Tibial nerve (tissue), 4 donors: ENCODE results near the gene FKBP6.
"Not testable (repeated sequence)": the region's sequence is repeated elsewhere in the genome, so short reads cannot be mapped to it uniquely, and the experiment has no call there.

ENCODE experiments used
- EP300 ChIP-seq, 2 donors: sonication (generic); formaldehyde crosslinking; IDR thresholded peaks; one replicate each; pipeline ENCODE4 v1.6.1; 2017; ENCODE audit warnings: antibody characterized with exemption in 2 of 2, mild to moderate bottlenecking in 1 of 2
- TF ChIP-seq, protein P1 (sequence below), 5 experiments: fragments of 200-600 bp in 3 of 5; fragments of 450-650 bp in 2 of 5; sonication (generic) in 3 of 5; IDR thresholded peaks; one replicate each; pipeline ENCODE4 v1.5.1; 2016 to 2019; ENCODE audit warnings: antibody characterized with exemption in 5 of 5, mild to moderate bottlenecking in 3 of 5, moderate library complexity in 2 of 5

DNA sequence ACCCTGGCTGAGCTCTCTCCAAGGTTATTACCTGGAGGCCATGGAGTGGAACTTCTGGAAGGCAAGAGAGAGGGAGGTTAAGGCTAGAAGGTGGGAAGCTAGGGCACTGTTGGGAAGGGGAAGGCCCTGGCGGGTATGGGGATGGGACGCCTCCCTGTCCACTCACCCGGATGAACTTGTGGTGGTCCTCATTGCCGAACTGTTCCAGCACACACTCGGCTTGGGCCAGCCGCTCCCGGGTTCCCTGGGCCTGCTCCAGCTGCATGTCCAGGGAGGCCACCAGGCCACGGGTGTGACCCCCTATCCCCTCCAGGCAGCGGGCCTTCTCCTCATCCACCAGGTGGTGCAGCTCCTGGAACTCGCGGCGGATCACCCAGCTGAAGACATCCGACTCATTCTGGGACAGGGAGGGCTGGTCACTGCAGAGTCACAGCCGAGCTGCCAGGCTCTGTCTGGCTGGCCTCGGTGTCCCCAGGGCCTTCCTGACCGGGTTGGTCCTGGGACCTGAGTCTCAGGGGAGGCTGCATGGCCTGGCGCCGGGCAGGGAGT is 9.2 kb upstream of the FKBP6 start:
- TF ChIP-seq, protein P1, sequence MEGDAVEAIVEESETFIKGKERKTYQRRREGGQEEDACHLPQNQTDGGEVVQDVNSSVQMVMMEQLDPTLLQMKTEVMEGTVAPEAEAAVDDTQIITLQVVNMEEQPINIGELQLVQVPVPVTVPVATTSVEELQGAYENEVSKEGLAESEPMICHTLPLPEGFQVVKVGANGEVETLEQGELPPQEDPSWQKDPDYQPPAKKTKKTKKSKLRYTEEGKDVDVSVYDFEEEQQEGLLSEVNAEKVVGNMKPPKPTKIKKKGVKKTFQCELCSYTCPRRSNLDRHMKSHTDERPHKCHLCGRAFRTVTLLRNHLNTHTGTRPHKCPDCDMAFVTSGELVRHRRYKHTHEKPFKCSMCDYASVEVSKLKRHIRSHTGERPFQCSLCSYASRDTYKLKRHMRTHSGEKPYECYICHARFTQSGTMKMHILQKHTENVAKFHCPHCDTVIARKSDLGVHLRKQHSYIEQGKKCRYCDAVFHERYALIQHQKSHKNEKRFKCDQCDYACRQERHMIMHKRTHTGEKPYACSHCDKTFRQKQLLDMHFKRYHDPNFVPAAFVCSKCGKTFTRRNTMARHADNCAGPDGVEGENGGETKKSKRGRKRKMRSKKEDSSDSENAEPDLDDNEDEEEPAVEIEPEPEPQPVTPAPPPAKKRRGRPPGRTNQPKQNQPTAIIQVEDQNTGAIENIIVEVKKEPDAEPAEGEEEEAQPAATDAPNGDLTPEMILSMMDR (IDR thresholded peaks at IDR 0.05): not testable (repeated sequence)
- not testable (repeated sequence) for TF ChIP-seq EP300 (IDR thresholded peaks at IDR 0.05)
